Measurements from ENCODE around the gene CHURC1. TPM values are rescaled to one million over a fixed set of nuclear protein-coding genes. Genes with fewer than 3 reads are reported as not detected.

The CHURC1 gene
- polyA plus RNA-seq, 1 donor (not counting 4 experiments of a cell fraction or from before 2014, with no cell fraction given): 126 TPM

DNA sequence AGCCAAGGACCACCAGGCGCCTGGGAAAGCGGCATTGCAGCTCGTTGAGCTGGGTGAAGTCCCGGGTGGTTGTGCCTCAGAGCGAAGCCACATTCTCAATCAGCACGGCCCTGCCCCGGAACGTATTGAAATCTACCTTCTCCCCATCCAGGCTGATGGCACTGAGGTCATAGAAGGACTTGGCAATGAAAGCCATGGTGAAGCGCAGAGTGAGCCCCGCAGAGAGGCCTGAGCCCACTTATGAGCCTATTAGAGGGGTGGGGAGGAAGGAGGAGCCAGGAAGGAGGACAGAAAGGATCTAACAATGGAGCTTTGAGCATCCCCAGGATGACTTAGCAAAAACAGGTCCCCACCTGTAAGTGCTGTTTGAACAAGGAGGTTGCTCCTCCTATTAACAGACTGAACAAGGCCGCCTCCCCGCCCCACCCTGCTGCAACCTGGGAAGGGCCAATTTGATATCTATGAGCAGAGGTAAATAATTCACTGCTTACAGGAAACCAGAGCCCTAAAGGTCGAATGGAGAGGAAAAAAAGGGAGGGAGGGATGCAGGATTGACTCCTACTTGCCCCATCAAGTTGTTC, 28.4 kb downstream of the CHURC1 start, which contains the start of gene GPX2:
TSS of gene GPX2 (minus strand) at position 215 of the 581 bp plus-strand sequence. CDS start at position 196, 19 bp downstream.
- Histone ChIP-seq H3K4me1 (ENCODE audit: control insufficient read depth, extremely low read depth, insufficient read depth, low read length) (peaks cover 16% of the 10 kb centered on the region), H3K36me3 (ENCODE audit: control insufficient read depth in 2 of 2, extremely low read depth in 1 of 2, insufficient read depth in 2 of 2, low read length in 2 of 2) (peaks cover 0 to 14% of the 10 kb centered on the region in 2 experiments), H3K27ac (ENCODE audit: control insufficient read depth, insufficient read depth, low read length) (peak within 1 kb of the TSS; percentile 88), H4K20me1 (ENCODE audit: control insufficient read depth, extremely low read depth, insufficient read depth, low read length) (no peaks in the 10 kb centered on the region), H3K27me3 (ENCODE audit: control insufficient read depth, extremely low read depth, insufficient read depth, low read length) (no peaks in the 10 kb centered on the region), H3K9me3 (ENCODE audit: control insufficient read depth, low read depth, low read length) (no peaks in the 10 kb centered on the region), H3K79me2 (ENCODE audit: control insufficient read depth, insufficient read depth, low read length) (peaks cover 4% of the 10 kb centered on the region), H3K4me2 (ENCODE audit: control insufficient read depth, extremely low read depth, insufficient read depth, low read depth, low read length) (peak within 1 kb of the TSS; percentile 79), H3K4me3 (ENCODE audit: control insufficient read depth in 2 of 3, extremely low read depth in 1 of 3, insufficient read depth in 2 of 3, low read depth in 1 of 3, low read length in 3 of 3) (peak within 1 kb of the TSS; percentile 30 to 66 (median 50)), H2AFZ (ENCODE audit: control insufficient read depth, low read length) (peak within 1 kb of the TSS; percentile 79), H3K9me1 (ENCODE audit: control insufficient read depth, extremely low read depth, insufficient read depth, low read length) (no peaks in the 10 kb centered on the region), H3K9ac (ENCODE audit: control insufficient read depth, extremely low read depth, insufficient read depth, low read length) (peak within 1 kb of the TSS; percentile 76)
- TF ChIP-seq EZH2 (IDR thresholded peaks at IDR 0.05; ENCODE audit: low read length): no peak
- TF ChIP-seq, protein P1, sequence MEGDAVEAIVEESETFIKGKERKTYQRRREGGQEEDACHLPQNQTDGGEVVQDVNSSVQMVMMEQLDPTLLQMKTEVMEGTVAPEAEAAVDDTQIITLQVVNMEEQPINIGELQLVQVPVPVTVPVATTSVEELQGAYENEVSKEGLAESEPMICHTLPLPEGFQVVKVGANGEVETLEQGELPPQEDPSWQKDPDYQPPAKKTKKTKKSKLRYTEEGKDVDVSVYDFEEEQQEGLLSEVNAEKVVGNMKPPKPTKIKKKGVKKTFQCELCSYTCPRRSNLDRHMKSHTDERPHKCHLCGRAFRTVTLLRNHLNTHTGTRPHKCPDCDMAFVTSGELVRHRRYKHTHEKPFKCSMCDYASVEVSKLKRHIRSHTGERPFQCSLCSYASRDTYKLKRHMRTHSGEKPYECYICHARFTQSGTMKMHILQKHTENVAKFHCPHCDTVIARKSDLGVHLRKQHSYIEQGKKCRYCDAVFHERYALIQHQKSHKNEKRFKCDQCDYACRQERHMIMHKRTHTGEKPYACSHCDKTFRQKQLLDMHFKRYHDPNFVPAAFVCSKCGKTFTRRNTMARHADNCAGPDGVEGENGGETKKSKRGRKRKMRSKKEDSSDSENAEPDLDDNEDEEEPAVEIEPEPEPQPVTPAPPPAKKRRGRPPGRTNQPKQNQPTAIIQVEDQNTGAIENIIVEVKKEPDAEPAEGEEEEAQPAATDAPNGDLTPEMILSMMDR (optimal IDR thresholded peaks at IDR 0.05 in 1 of 3, IDR thresholded peaks at IDR 0.05 in 1 of 3, conservative IDR thresholded peaks at IDR 0.05 in 1 of 3; ENCODE audit: extremely low read depth in 1 of 3, insufficient read depth in 2 of 3, low read length in 3 of 3): no peak
- peak; percentile 32 for DNase-seq (ENCODE audit: low read depth, low spot score)
- FAIRE-seq: peak; percentile 94
- dilution Hi-C loops (cut with MboI; ENCODE audit: extremely low pct_ligation_motif_present, low sequenced_read_pairs): no loop called here

DNA sequence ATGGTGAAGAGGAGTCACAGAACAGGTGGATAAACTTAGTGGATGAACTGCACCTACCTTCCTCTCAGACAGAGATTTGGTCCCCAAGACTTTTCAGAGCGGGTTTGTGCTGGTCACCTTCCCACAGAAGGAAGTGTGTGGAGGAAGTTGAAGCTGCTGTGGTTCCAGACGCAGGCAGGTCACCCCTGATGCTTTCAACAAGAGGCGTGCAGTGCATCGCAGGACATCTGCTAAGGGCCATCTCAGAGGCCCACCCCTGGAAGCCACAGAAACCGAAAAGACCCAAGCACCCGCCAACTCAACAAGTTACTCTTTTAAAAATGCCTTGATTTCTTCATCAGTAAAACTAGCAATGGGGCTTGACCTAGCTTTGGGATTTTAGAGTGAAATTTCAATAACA, 29.3 kb downstream of the CHURC1 start:
- TF ChIP-seq, protein P1 (optimal IDR thresholded peaks at IDR 0.05 in 1 of 3, IDR thresholded peaks at IDR 0.05 in 1 of 3, conservative IDR thresholded peaks at IDR 0.05 in 1 of 3; ENCODE audit: extremely low read depth in 1 of 3, insufficient read depth in 2 of 3, low read length in 3 of 3): no peak
- no peak for TF ChIP-seq EZH2 (IDR thresholded peaks at IDR 0.05; ENCODE audit: low read length)
- H3K4me1 ChIP-seq (ENCODE audit: control insufficient read depth, extremely low read depth, insufficient read depth, low read length): peaks cover 16% of the 10 kb centered on the region
- H3K27me3 ChIP-seq (ENCODE audit: control insufficient read depth, extremely low read depth, insufficient read depth, low read length): no peaks in the 10 kb centered on the region
- H3K79me2 ChIP-seq (ENCODE audit: control insufficient read depth, insufficient read depth, low read length): peaks cover 4% of the 10 kb centered on the region
- FAIRE-seq: no peak
- no peaks in the 10 kb centered on the region for H4K20me1 ChIP-seq (ENCODE audit: control insufficient read depth, extremely low read depth, insufficient read depth, low read length)
- no peak for DNase-seq (ENCODE audit: low read depth, low spot score)
- no peaks in the 10 kb centered on the region for H3K9me1 ChIP-seq (ENCODE audit: control insufficient read depth, extremely low read depth, insufficient read depth, low read length)
- no peak overlapping the region for H3K4me3 ChIP-seq (ENCODE audit: control insufficient read depth in 2 of 3, extremely low read depth in 1 of 3, insufficient read depth in 2 of 3, low read depth in 1 of 3, low read length in 3 of 3)
- no peak overlapping the region for H2AFZ ChIP-seq (ENCODE audit: control insufficient read depth, low read length)
- dilution Hi-C loops (cut with MboI; ENCODE audit: extremely low pct_ligation_motif_present, low sequenced_read_pairs): no loop called here
- no peak overlapping the region for H3K9ac ChIP-seq (ENCODE audit: control insufficient read depth, extremely low read depth, insufficient read depth, low read length)
- no peak overlapping the region for H3K4me2 ChIP-seq (ENCODE audit: control insufficient read depth, extremely low read depth, insufficient read depth, low read depth, low read length)
- H3K27ac ChIP-seq (ENCODE audit: control insufficient read depth, insufficient read depth, low read length): no peak overlapping the region
- H3K9me3 ChIP-seq (ENCODE audit: control insufficient read depth, low read depth, low read length): no peaks in the 10 kb centered on the region
- H3K36me3 ChIP-seq (ENCODE audit: control insufficient read depth in 2 of 2, extremely low read depth in 1 of 2, insufficient read depth in 2 of 2, low read length in 2 of 2): peaks cover 0 to 14% of the 10 kb centered on the region in 2 experiments

Data from keratinocyte (primary cell).